Keratinocyte (primary cell): ENCODE results near the gene HYAL3. TPM values are rescaled to one million over a fixed set of nuclear protein-coding genes. Genes with fewer than 3 reads are reported as not detected.

Source experiments
- DNase-seq: peaks from one replicate; pipeline ENCODE4 v3.0.0-alpha.2; 2011; ENCODE audit warnings: low read depth, missing footprints, low spot score
- FAIRE-seq: peaks from 2 replicates; lab custom pipeline; 2011; peaks lifted over from hg19 to GRCh38; lab: Jason Lieb, UNC
- H2AFZ ChIP-seq: 2 replicates; pipeline ENCODE4 v1.6.0; 2012; ENCODE audit warnings: low read length, control low read depth, inconsistent platforms; ENCODE audit not compliant: control insufficient read depth
- H3K27ac ChIP-seq: 2 replicates; pipeline ENCODE4 v1.5.1; 2011; ENCODE audit warnings: low read length; ENCODE audit not compliant: control insufficient read depth, insufficient read depth
- H3K27me3 ChIP-seq: 3 replicates; pipeline ENCODE4 v1.6.0; 2011; ENCODE audit warnings: low read length; ENCODE audit not compliant: control insufficient read depth, insufficient read depth; ENCODE audit errors: extremely low read depth
- H3K36me3 ChIP-seq, 2 experiments: 2 replicates in 1 of 2; 3 replicates in 1 of 2; pipeline ENCODE4 v1.5.1; 2011; ENCODE audit warnings: low read length in 2 of 2, mild to moderate bottlenecking in 1 of 2; ENCODE audit not compliant: control insufficient read depth in 2 of 2, insufficient read depth in 2 of 2; ENCODE audit errors: extremely low read depth in 1 of 2
- H3K4me1 ChIP-seq: 3 replicates; pipeline ENCODE4 v1.5.1; 2011; ENCODE audit warnings: low read length; ENCODE audit not compliant: control insufficient read depth, insufficient read depth; ENCODE audit errors: extremely low read depth
- H3K4me2 ChIP-seq: 3 replicates; pipeline ENCODE4 v1.6.0; 2011; ENCODE audit warnings: low read depth, low read length; ENCODE audit not compliant: control insufficient read depth, insufficient read depth; ENCODE audit errors: extremely low read depth
- H3K4me3 ChIP-seq, 3 experiments: fragments of 200-600 bp in 1 of 3; sonication (generic) in 1 of 3; 2 replicates in 2 of 3; 3 replicates in 1 of 3; pipeline ENCODE4 v1.5.1; 2011 to 2016; ENCODE audit warnings: low read length in 3 of 3, mild to moderate bottlenecking in 3 of 3, control low read depth in 2 of 3, inconsistent platforms in 1 of 3, low read depth in 1 of 3, mixed read lengths in 1 of 3, mixed run types in 1 of 3, moderate library complexity in 1 of 3; ENCODE audit not compliant: control insufficient read depth in 2 of 3, insufficient read depth in 2 of 3; ENCODE audit errors: extremely low read depth in 1 of 3
- H3K79me2 ChIP-seq: 2 replicates; pipeline ENCODE4 v1.6.0; 2012; ENCODE audit warnings: low read length; ENCODE audit not compliant: control insufficient read depth, insufficient read depth
- H3K9ac ChIP-seq: 3 replicates; pipeline ENCODE4 v1.6.0; 2011; ENCODE audit warnings: low read length; ENCODE audit not compliant: control insufficient read depth, insufficient read depth; ENCODE audit errors: extremely low read depth
- H3K9me1 ChIP-seq: 3 replicates; pipeline ENCODE4 v1.6.0; 2011; ENCODE audit warnings: low read length; ENCODE audit not compliant: control insufficient read depth, insufficient read depth; ENCODE audit errors: extremely low read depth
- H3K9me3 ChIP-seq: 2 replicates; pipeline ENCODE4 v1.5.1; 2012; ENCODE audit warnings: low read depth, low read length; ENCODE audit not compliant: control insufficient read depth
- H4K20me1 ChIP-seq: 3 replicates; pipeline ENCODE4 v1.6.0; 2011; ENCODE audit warnings: low read length; ENCODE audit not compliant: control insufficient read depth, insufficient read depth; ENCODE audit errors: extremely low read depth
- CTCF ChIP-seq, 3 experiments: IDR thresholded peaks in 1 of 3; conservative IDR thresholded peaks in 1 of 3; optimal IDR thresholded peaks in 1 of 3; 2 replicates in 2 of 3; 3 replicates in 1 of 3; pipeline versions ENCODE3 to v1.5.1; 2011; ENCODE audit warnings: low read length in 3 of 3, mild to moderate bottlenecking in 3 of 3, moderate library complexity in 2 of 3, control low read depth in 1 of 3, inconsistent platforms in 1 of 3; ENCODE audit not compliant: insufficient read depth in 2 of 3; ENCODE audit errors: extremely low read depth in 1 of 3
- EZH2 ChIP-seq: IDR thresholded peaks from one replicate; pipeline ENCODE4 v1.6.1; 2012; ENCODE audit warnings: inconsistent platforms, mild to moderate bottlenecking, low read length, moderate library complexity
- dilution Hi-C: fragments of 300-500 bp; cut with MboI; formaldehyde crosslinking; loops from one replicate; pipeline ENCODE4 v1.7.0; 2020; ENCODE audit warnings: low sequenced_read_pairs; ENCODE audit not compliant: extremely low pct_ligation_motif_present
- polyA plus RNA-seq, 5 experiments: library from polyadenylated mRNA; depleted of rRNA in 3 of 5; stranded (reverse) in 3 of 5; stranded (forward) in 1 of 5; unstranded in 1 of 5; fragments of >200 nt; gene quantifications; 1 replicate in 1 of 5; 2 replicates in 3 of 5; 3 replicates in 1 of 5; pipeline versions ENCODE4 v1.2.1 to v1.2.3, GENCODE V29; 2011 to 2012; ENCODE audit warnings: missing spikeins in 2 of 5, low read depth in 1 of 5, low replicate concordance in 1 of 5

Gene HYAL3
- polyA plus RNA-seq, 1 donor (not counting 4 experiments of a cell fraction or from before 2014, with no cell fraction given): 6.6 TPM

- Histone ChIP-seq H3K36me3 (peaks cover 0 to 4% of the 10 kb centered on the region in 2 experiments), H3K4me2 (no peak overlapping the region), H3K9me1 (peaks cover 3% of the 10 kb centered on the region), H3K4me3 (no peak overlapping the region), H3K27me3 (no peaks in the 10 kb centered on the region), H4K20me1 (no peaks in the 10 kb centered on the region), H3K9me3 (no peaks in the 10 kb centered on the region), H3K4me1 (peaks cover 30% of the 10 kb centered on the region), H3K79me2 (peaks cover 18% of the 10 kb centered on the region), H3K27ac (no peak overlapping the region), H2AFZ (no peak overlapping the region), H3K9ac (no peak overlapping the region)
- DNase-seq: no peak
- FAIRE-seq: no peak
- no peak for TF ChIP-seq CTCF (optimal IDR thresholded peaks at IDR 0.05 in 1 of 3, IDR thresholded peaks at IDR 0.05 in 1 of 3, conservative IDR thresholded peaks at IDR 0.05 in 1 of 3; ENCODE audit: extremely low read depth in 1 of 3, insufficient read depth in 2 of 3, low read length in 3 of 3)
- TF ChIP-seq EZH2: no peak
- dilution Hi-C loops: no loop called here
These were observed 3.4 kb downstream of the HYAL3 start for GRCh38 chr3:50295553-50296431.

GRCh38 chr3:50294492-50295403 is 4.5 kb downstream of the HYAL3 start:
- DNase-seq (no peak), FAIRE-seq (no peak)
- Histone ChIP-seq H3K36me3 (peaks cover 8 to 15% of the 10 kb centered on the region in 2 experiments), H3K4me3 (no peak overlapping the region), H3K9ac (no peak overlapping the region), H3K4me2 (no peak overlapping the region), H3K9me3 (no peaks in the 10 kb centered on the region), H3K79me2 (peaks cover 29% of the 10 kb centered on the region), H3K27me3 (no peaks in the 10 kb centered on the region), H3K4me1 (peaks cover 22% of the 10 kb centered on the region), H4K20me1 (no peaks in the 10 kb centered on the region), H3K9me1 (peaks cover 3% of the 10 kb centered on the region), H3K27ac (no peak overlapping the region), H2AFZ (no peak overlapping the region)
- dilution Hi-C loops: no loop called here
- no peak for TF ChIP-seq CTCF (optimal IDR thresholded peaks at IDR 0.05 in 1 of 3, IDR thresholded peaks at IDR 0.05 in 1 of 3, conservative IDR thresholded peaks at IDR 0.05 in 1 of 3; ENCODE audit: extremely low read depth in 1 of 3, insufficient read depth in 2 of 3, low read length in 3 of 3)
- TF ChIP-seq EZH2: no peak
